ENCODE measurements around the gene TYW1B. TPM values are rescaled to one million over a fixed set of nuclear protein-coding genes. Genes with fewer than 3 reads are reported as not detected.
"Not testable (repeated sequence)": the region's sequence is repeated elsewhere in the genome, so short reads cannot be mapped to it uniquely, and the experiment has no call there.

Gene TYW1B
- total RNA-seq, 1 experiment from 2014 or later: 5.5 TPM

DNA sequence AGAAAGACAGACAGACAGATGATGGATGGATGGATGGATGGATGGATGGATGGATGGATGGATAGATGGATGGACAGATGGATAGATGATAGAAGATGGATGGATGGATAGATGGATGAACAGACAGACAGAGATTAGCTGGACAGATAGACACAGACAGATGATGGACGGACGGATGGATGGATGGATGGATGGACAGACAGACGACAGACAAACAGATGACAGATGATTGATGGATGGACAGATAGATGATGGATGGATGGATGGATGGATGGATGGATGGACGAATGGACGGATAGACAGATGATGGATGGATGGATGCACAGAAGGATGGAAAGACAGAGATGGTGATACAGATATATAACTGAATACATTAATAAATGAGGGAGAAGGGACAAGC lies 224.9 kb downstream of the TYW1B start:
- no peaks in the 10 kb centered on the region for H3K79me2 ChIP-seq (ENCODE audit: insufficient read depth, low read length)
- H3K36me3 Mint-ChIP-seq (ENCODE audit: insufficient read depth in 1 of 3, low read depth in 3 of 3): peaks cover 4 to 5% (median 5%) of the 10 kb centered on the region in 3 experiments; a peak in 6 of 7 replicates

DNA sequence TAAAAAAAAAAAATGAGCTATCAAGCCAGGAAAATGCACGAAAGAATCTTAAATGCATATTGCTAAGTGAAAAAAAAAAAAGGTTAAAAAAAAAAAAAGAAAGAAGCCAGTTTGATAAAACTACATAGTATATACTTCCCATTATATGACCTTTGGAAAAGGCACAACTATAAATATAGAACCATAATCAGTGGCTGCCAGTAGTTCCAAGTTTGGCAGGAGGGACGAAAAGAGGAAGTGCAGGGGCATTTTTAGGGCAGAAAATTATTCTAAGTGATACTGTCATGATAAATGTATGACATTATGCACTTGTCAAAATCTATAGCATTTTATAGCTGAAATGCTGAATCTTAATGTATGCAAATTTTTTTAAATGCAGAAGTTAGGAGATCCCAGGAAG lies 226.3 kb downstream of the TYW1B start:
- no CpG with 5 or more reads among the region's 2 CpGs for WGBS (ENCODE audit: extremely low coverage, insufficient read length, low lambda C conversion rate)
- H2BK20ac ChIP-seq (ENCODE audit: low read depth, low read length, poor library complexity, severe bottlenecking); H3K27me3 ChIP-seq (ENCODE audit: insufficient read depth, low read length); H4K8ac ChIP-seq (replicated peaks; ENCODE audit: insufficient read length, low read depth, low read length); H4K91ac ChIP-seq (ENCODE audit: insufficient read length, low read depth, low read length); H3K23me2 ChIP-seq (ENCODE audit: insufficient read length, low read depth, low read length, poor library complexity, severe bottlenecking); H2BK15ac ChIP-seq (ENCODE audit: low read depth, low read length); H3K56ac ChIP-seq (ENCODE audit: insufficient read length, low read depth, low read length); H4K5ac ChIP-seq (ENCODE audit: insufficient read length, low read depth, low read length); H3K14ac ChIP-seq (ENCODE audit: insufficient read depth, low read length); H3K4me2 ChIP-seq (ENCODE audit: insufficient read depth, insufficient read length, low read length); H3K4me3 Mint-ChIP-seq; H3K4ac ChIP-seq (ENCODE audit: low read depth, low read length); DNase-seq; H2AFZ ChIP-seq (ENCODE audit: low read length); H3K79me2 ChIP-seq (ENCODE audit: insufficient read depth, low read length); H3K9me3 ChIP-seq (ENCODE audit: control insufficient read depth, low read depth, low read length); H3K4me1 ChIP-seq (ENCODE audit: insufficient read depth, low read length); H3K23ac ChIP-seq (ENCODE audit: insufficient read length, low read depth, low read length); H3K4me1 Mint-ChIP-seq; H3T11ph ChIP-seq (ENCODE audit: low read length); H3K9ac ChIP-seq (ENCODE audit: extremely low read depth, insufficient read length, low read length); H3K79me1 ChIP-seq (ENCODE audit: insufficient read depth, low read depth, low read length, poor library complexity, severe bottlenecking); H2BK12ac ChIP-seq (ENCODE audit: insufficient read length, low read depth, low read length); H3K27ac Mint-ChIP-seq; H3K27ac ChIP-seq (ENCODE audit: insufficient read length, low read depth, low read length); H3K18ac ChIP-seq (ENCODE audit: insufficient read length, low read depth, low read length); H2BK120ac ChIP-seq (ENCODE audit: low read depth, low read length, poor library complexity, severe bottlenecking); H3K9me3 Mint-ChIP-seq; H4K20me1 ChIP-seq (ENCODE audit: control insufficient read depth, insufficient read depth, insufficient read length); H3K36me3 Mint-ChIP-seq (ENCODE audit: insufficient read depth in 1 of 3, low read depth in 3 of 3); H2AK5ac ChIP-seq (ENCODE audit: insufficient read length, low read length); H2BK5ac ChIP-seq (ENCODE audit: insufficient read length, low read length); H3K27me3 Mint-ChIP-seq (ENCODE audit: low read depth): not testable (repeated sequence)

More for the DNA sequence above, 224.9 kb downstream of the TYW1B start:
- Histone ChIP-seq H3K14ac (ENCODE audit: insufficient read depth, low read length) (no peak overlapping the region), H2AK5ac (ENCODE audit: insufficient read length, low read length) (no peak overlapping the region), H2BK5ac (ENCODE audit: insufficient read length, low read length) (no peak overlapping the region), H3K4me1 (ENCODE audit: insufficient read depth, low read length) (no peaks in the 10 kb centered on the region), H3K4ac (ENCODE audit: low read depth, low read length) (no peak overlapping the region), H3T11ph (ENCODE audit: low read length) (no peak overlapping the region), H3K56ac (ENCODE audit: insufficient read length, low read depth, low read length) (no peak overlapping the region), H3K9me3 (ENCODE audit: control insufficient read depth, low read depth, low read length) (no peaks in the 10 kb centered on the region), H2BK15ac (ENCODE audit: low read depth, low read length) (no peak overlapping the region), H2BK120ac (ENCODE audit: low read depth, low read length, poor library complexity, severe bottlenecking) (no peak overlapping the region), H3K9ac (ENCODE audit: extremely low read depth, insufficient read length, low read length) (no peak overlapping the region), H3K4me2 (ENCODE audit: insufficient read depth, insufficient read length, low read length) (no peak overlapping the region), H3K23me2 (ENCODE audit: insufficient read length, low read depth, low read length, poor library complexity, severe bottlenecking) (no peaks in the 10 kb centered on the region), H4K20me1 (ENCODE audit: control insufficient read depth, insufficient read depth, insufficient read length) (no peaks in the 10 kb centered on the region), H4K8ac (replicated peaks; ENCODE audit: insufficient read length, low read depth, low read length) (no peak overlapping the region), H4K5ac (ENCODE audit: insufficient read length, low read depth, low read length) (no peak overlapping the region), H2AFZ (ENCODE audit: low read length) (no peak overlapping the region), H3K79me1 (ENCODE audit: insufficient read depth, low read depth, low read length, poor library complexity, severe bottlenecking) (no peaks in the 10 kb centered on the region), H2BK20ac (ENCODE audit: low read depth, low read length, poor library complexity, severe bottlenecking) (no peak overlapping the region), H3K18ac (ENCODE audit: insufficient read length, low read depth, low read length) (no peak overlapping the region), H2BK12ac (ENCODE audit: insufficient read length, low read depth, low read length) (no peak overlapping the region), H3K27ac (ENCODE audit: insufficient read length, low read depth, low read length) (no peak overlapping the region), H3K23ac (ENCODE audit: insufficient read length, low read depth, low read length) (no peak overlapping the region), H4K91ac (ENCODE audit: insufficient read length, low read depth, low read length) (no peak overlapping the region), H3K27me3 (ENCODE audit: insufficient read depth, low read length) (no peaks in the 10 kb centered on the region)
- Mint-ChIP-seq H3K4me3 (no peak overlapping the region), H3K9me3 (no peaks in the 10 kb centered on the region; a peak in 2 of 5 replicates), H3K4me1 (peaks cover 3% of the 10 kb centered on the region in 2 experiments; a peak in 2 of 4 replicates), H3K27me3 (ENCODE audit: low read depth) (no peaks in the 10 kb centered on the region), H3K27ac (no peak overlapping the region)
- DNase-seq: no peak
- WGBS (ENCODE audit: extremely low coverage, insufficient read length, low lambda C conversion rate): no CpG with 5 or more reads among the region's 5 CpGs
- TF ChIP-seq, protein P1, sequence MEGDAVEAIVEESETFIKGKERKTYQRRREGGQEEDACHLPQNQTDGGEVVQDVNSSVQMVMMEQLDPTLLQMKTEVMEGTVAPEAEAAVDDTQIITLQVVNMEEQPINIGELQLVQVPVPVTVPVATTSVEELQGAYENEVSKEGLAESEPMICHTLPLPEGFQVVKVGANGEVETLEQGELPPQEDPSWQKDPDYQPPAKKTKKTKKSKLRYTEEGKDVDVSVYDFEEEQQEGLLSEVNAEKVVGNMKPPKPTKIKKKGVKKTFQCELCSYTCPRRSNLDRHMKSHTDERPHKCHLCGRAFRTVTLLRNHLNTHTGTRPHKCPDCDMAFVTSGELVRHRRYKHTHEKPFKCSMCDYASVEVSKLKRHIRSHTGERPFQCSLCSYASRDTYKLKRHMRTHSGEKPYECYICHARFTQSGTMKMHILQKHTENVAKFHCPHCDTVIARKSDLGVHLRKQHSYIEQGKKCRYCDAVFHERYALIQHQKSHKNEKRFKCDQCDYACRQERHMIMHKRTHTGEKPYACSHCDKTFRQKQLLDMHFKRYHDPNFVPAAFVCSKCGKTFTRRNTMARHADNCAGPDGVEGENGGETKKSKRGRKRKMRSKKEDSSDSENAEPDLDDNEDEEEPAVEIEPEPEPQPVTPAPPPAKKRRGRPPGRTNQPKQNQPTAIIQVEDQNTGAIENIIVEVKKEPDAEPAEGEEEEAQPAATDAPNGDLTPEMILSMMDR (conservative IDR thresholded peaks at IDR 0.05): no peak

Measured in H9 (cell line).